Measurements from ENCODE around the gene FANCE. TPM values are rescaled to one million over a fixed set of nuclear protein-coding genes. Genes with fewer than 3 reads are reported as not detected.
"Not testable (repeated sequence)": the region's sequence is repeated elsewhere in the genome, so short reads cannot be mapped to it uniquely, and the experiment has no call there.

Gene FANCE
- total and polyA plus RNA-seq, 8 donors = 5.4 to 13.7 (median 11.6) TPM

- intact Hi-C loops (cut with DNase I) = no loop called here
- Histone ChIP-seq H3K4me3 (no peak overlapping the region), H3K27me3 (no peaks in the 10 kb centered on the region), H3K27ac (no peak overlapping the region), H3K36me3 (no peaks in the 10 kb centered on the region), H3K4me1 (no peaks in the 10 kb centered on the region), H3K9me3 (no peaks in the 10 kb centered on the region)
- DNase-seq (no peak), ATAC-seq (no peak)
- no peak for TF ChIP-seq CTCF (IDR thresholded peaks at IDR 0.05)
These were observed 15.9 kb upstream of the FANCE start for GRCh38 chr6:35436071-35436857.

- H3K4me3 ChIP-seq; H3K4me1 ChIP-seq; DNase-seq; H3K36me3 ChIP-seq; ATAC-seq; H3K27ac ChIP-seq; H3K27me3 ChIP-seq; intact Hi-C loops (cut with DNase I); H3K9me3 ChIP-seq: not testable (repeated sequence)
These were observed 13.6 kb upstream of the FANCE start for GRCh38 chr6:35438378-35439065.

- H3K9me3 ChIP-seq = no peaks in the 10 kb centered on the region
- no peak for TF ChIP-seq CTCF (IDR thresholded peaks at IDR 0.05)
- DNase-seq = no peak
- H3K4me3 ChIP-seq = no peak overlapping the region
- H3K27ac ChIP-seq = no peak overlapping the region
- no peaks in the 10 kb centered on the region for H3K27me3 ChIP-seq
- intact Hi-C loops (cut with DNase I) = no loop called here
- no peaks in the 10 kb centered on the region for H3K36me3 ChIP-seq
- no peak for ATAC-seq
- H3K4me1 ChIP-seq = no peaks in the 10 kb centered on the region
These were observed 12.8 kb upstream of the FANCE start for GRCh38 chr6:35439308-35439707.

- Histone ChIP-seq H3K4me1 (no peaks in the 10 kb centered on the region), H3K27ac (no peak overlapping the region), H3K27me3 (no peaks in the 10 kb centered on the region), H3K36me3 (no peaks in the 10 kb centered on the region), H3K9me3 (no peaks in the 10 kb centered on the region), H3K4me3 (no peak overlapping the region)
- intact Hi-C loops (cut with DNase I) = no loop called here
- no peak for ATAC-seq
- TF ChIP-seq CTCF (IDR thresholded peaks at IDR 0.05) = no peak
- DNase-seq = no peak
These were observed 10.9 kb upstream of the FANCE start for GRCh38 chr6:35441205-35441604.

GRCh38 chr6:35441642-35442041 lies 10.5 kb upstream of the FANCE start:
- DNase-seq (no peak), ATAC-seq (no peak)
- Histone ChIP-seq H3K36me3 (no peaks in the 10 kb centered on the region), H3K27ac (no peak overlapping the region), H3K4me3 (no peak overlapping the region), H3K27me3 (no peaks in the 10 kb centered on the region), H3K9me3 (no peaks in the 10 kb centered on the region), H3K4me1 (no peaks in the 10 kb centered on the region)
- no peak for TF ChIP-seq CTCF (IDR thresholded peaks at IDR 0.05)
- intact Hi-C loops (cut with DNase I) = no loop called here

Measured in left lung (tissue), 10 donors.